HEK293 (cell line): ENCODE data around the gene PLSCR1.
"Not testable (repeated sequence)": the region's sequence is repeated elsewhere in the genome, so short reads cannot be mapped to it uniquely, and the experiment has no call there.

Source experiments
- CTCF ChIA-PET: fragments of 350-600 bp; formaldehyde crosslinking; extraction: SDS; loops from one replicate; lab custom pipeline; 2021; ENCODE audit warnings: antibody characterized with exemption; lab: Yijun Ruan, JAX
- POLR2A ChIA-PET: fragments of 300-600 bp; formaldehyde crosslinking; extraction: SDS; loops from one replicate; lab custom pipeline; 2020; ENCODE audit warnings: antibody characterized with exemption, inconsistent platforms; lab: Yijun Ruan, JAX
- H3K27ac ChIP-seq: fragments of 200-500 bp; sonication (Bioruptor generic); 2 replicates; pipeline ENCODE4 v1.5.1; 2014; ENCODE audit warnings: low read depth, low read length, control low read depth, inconsistent platforms; ENCODE audit errors: extremely low read depth
- H3K36me3 ChIP-seq, 2 experiments: fragments of 200-500 bp in 1 of 2; sonication (Bioruptor generic) in 1 of 2; 1 replicate in 1 of 2; 2 replicates in 1 of 2; pipeline ENCODE4 v1.5.1; 2014 to 2017; ENCODE audit warnings: inconsistent platforms in 2 of 2, low read length in 2 of 2; ENCODE audit not compliant: control insufficient read depth in 2 of 2, insufficient read depth in 1 of 2
- H3K4me1 ChIP-seq: fragments of 200-500 bp; sonication (Bioruptor generic); 2 replicates; pipeline ENCODE4 v1.5.1; 2014; ENCODE audit warnings: mild to moderate bottlenecking, low read length, inconsistent platforms; ENCODE audit not compliant: control insufficient read depth, insufficient read depth
- H3K4me3 ChIP-seq: 2 replicates; pipeline ENCODE4 v1.5.1; 2011; ENCODE audit warnings: low read depth, mild to moderate bottlenecking, control low read depth, low read length, moderate library complexity
- H3K9me3 ChIP-seq: fragments of 200-500 bp; sonication (Bioruptor generic); 2 replicates; pipeline ENCODE4 v1.5.1; 2014; ENCODE audit warnings: low read depth, low read length, inconsistent platforms; ENCODE audit not compliant: control insufficient read depth, insufficient read depth
- GLIS2 ChIP-seq: fragments of 450-650 bp; formaldehyde crosslinking; IDR thresholded peaks from 2 replicates; pipeline ENCODE4 v1.5.1; 2016; ENCODE audit warnings: missing biosample characterization, missing genetic modification characterization
- ZEB2 ChIP-seq: fragments of 450-650 bp; formaldehyde crosslinking; IDR thresholded peaks from 2 replicates; pipeline ENCODE4 v1.5.1; 2016; ENCODE audit warnings: missing biosample characterization, missing genetic modification characterization
- ZFP37 ChIP-seq: fragments of 450-650 bp; formaldehyde crosslinking; IDR thresholded peaks from 2 replicates; pipeline ENCODE4 v1.5.1; 2016; ENCODE audit warnings: missing biosample characterization, missing genetic modification characterization
- ZIC2 ChIP-seq: fragments of 450-650 bp; formaldehyde crosslinking; IDR thresholded peaks from 2 replicates; pipeline ENCODE4 v1.5.1; 2016; ENCODE audit warnings: missing biosample characterization, missing genetic modification characterization
- ZNF2 ChIP-seq: fragments of 450-650 bp; formaldehyde crosslinking; IDR thresholded peaks from 2 replicates; pipeline ENCODE4 v1.5.1; 2016; ENCODE audit warnings: missing biosample characterization, missing genetic modification characterization
- ZNF202 ChIP-seq: fragments of 450-650 bp; formaldehyde crosslinking; IDR thresholded peaks from 2 replicates; pipeline ENCODE4 v1.5.1; 2016; ENCODE audit warnings: missing biosample characterization, missing genetic modification characterization, borderline replicate concordance
- ZNF292 ChIP-seq: fragments of 450-650 bp; formaldehyde crosslinking; IDR thresholded peaks from 2 replicates; pipeline ENCODE4 v1.5.1; 2016; ENCODE audit warnings: low read depth, missing biosample characterization, missing genetic modification characterization, borderline replicate concordance
- ZNF37A ChIP-seq: fragments of 450-650 bp; IDR thresholded peaks from 2 replicates; pipeline ENCODE4 v1.5.1; 2018; ENCODE audit warnings: missing biosample characterization, missing genetic modification characterization
- ZNF549 ChIP-seq: fragments of 450-650 bp; IDR thresholded peaks from 2 replicates; pipeline ENCODE4 v1.5.1; 2018; ENCODE audit warnings: missing biosample characterization, missing genetic modification characterization, mild to moderate bottlenecking, inconsistent platforms, moderate library complexity
- ZNF600 ChIP-seq: fragments of 450-650 bp; formaldehyde crosslinking; IDR thresholded peaks from 2 replicates; pipeline ENCODE4 v1.5.1; 2016; ENCODE audit warnings: missing biosample characterization, missing genetic modification characterization
- ZNF626 ChIP-seq: fragments of 450-650 bp; sonication (Bioruptor Pico); formaldehyde crosslinking; IDR thresholded peaks from 2 replicates; pipeline ENCODE4 v1.5.1; 2018; ENCODE audit warnings: missing biosample characterization, missing genetic modification characterization, inconsistent platforms
- ZNF76 ChIP-seq: fragments of 450-650 bp; formaldehyde crosslinking; IDR thresholded peaks from 2 replicates; pipeline ENCODE4; 2016; ENCODE audit warnings: low read depth, missing biosample characterization, missing genetic modification characterization, borderline replicate concordance
- ZSCAN16 ChIP-seq: fragments of 450-650 bp; formaldehyde crosslinking; IDR thresholded peaks from 2 replicates; pipeline ENCODE4 v1.5.1; 2016; ENCODE audit warnings: missing biosample characterization, missing genetic modification characterization
- TF ChIP-seq, protein P1 (sequence below): fragments of 450-650 bp; formaldehyde crosslinking; IDR thresholded peaks from 2 replicates; pipeline ENCODE4 v1.5.1; 2016; ENCODE audit warnings: missing biosample characterization, missing genetic modification characterization
- TF ChIP-seq, protein P2 (sequence below): fragments of 450-650 bp; formaldehyde crosslinking; IDR thresholded peaks from 2 replicates; pipeline ENCODE4 v1.5.1; 2016; ENCODE audit warnings: missing biosample characterization, missing genetic modification characterization
- TF ChIP-seq, protein P3 (sequence below): fragments of 450-650 bp; formaldehyde crosslinking; IDR thresholded peaks from 2 replicates; pipeline ENCODE4 v1.5.1; 2016; ENCODE audit warnings: missing biosample characterization, missing genetic modification characterization
- TF ChIP-seq, protein P4 (sequence below): fragments of 450-650 bp; formaldehyde crosslinking; IDR thresholded peaks from 2 replicates; pipeline ENCODE4 v1.5.1; 2016; ENCODE audit warnings: missing biosample characterization, missing genetic modification characterization, borderline replicate concordance
- TF ChIP-seq, protein P5 (sequence below): fragments of 450-650 bp; formaldehyde crosslinking; IDR thresholded peaks from 2 replicates; pipeline ENCODE4 v1.5.1; 2016; ENCODE audit warnings: missing biosample characterization, missing genetic modification characterization

PLSCR1 gene

GRCh38 chr3:146523531-146523930 lies 20.9 kb downstream of the PLSCR1 start:
- peaks cover 4 to 18% of the 10 kb centered on the region in 2 experiments; a peak in 2 of 3 replicates for H3K36me3 ChIP-seq
- TF ChIP-seq, protein P1, sequence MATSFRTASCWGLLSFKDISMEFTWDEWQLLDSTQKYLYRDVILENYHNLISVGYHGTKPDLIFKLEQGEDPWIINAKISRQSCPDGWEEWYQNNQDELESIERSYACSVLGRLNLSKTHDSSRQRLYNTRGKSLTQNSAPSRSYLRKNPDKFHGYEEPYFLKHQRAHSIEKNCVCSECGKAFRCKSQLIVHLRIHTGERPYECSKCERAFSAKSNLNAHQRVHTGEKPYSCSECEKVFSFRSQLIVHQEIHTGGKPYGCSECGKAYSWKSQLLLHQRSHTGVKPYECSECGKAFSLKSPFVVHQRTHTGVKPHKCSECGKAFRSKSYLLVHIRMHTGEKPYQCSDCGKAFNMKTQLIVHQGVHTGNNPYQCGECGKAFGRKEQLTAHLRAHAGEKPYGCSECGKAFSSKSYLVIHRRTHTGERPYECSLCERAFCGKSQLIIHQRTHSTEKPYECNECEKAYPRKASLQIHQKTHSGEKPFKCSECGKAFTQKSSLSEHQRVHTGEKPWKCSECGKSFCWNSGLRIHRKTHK = no peak
- no peak for TF ChIP-seq ZIC2 (tag by site-specific recombination)
- TF ChIP-seq, protein P2, sequence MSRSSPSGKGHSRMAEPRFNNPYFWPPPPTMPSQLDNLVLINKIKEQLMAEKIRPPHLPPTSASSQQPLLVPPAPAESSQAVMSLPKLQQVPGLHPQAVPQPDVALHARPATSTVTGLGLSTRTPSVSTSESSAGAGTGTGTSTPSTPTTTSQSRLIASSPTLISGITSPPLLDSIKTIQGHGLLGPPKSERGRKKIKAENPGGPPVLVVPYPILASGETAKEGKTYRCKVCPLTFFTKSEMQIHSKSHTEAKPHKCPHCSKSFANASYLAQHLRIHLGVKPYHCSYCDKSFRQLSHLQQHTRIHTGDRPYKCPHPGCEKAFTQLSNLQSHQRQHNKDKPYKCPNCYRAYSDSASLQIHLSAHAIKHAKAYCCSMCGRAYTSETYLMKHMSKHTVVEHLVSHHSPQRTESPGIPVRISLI (tag by site-specific recombination) = no peak
- H3K27ac ChIP-seq = no peak overlapping the region
- no peak overlapping the region for H3K4me3 ChIP-seq
- CTCF ChIA-PET = no interaction called here
- H3K9me3 ChIP-seq = no peaks in the 10 kb centered on the region
- POLR2A ChIA-PET = no interaction called here
- H3K4me1 ChIP-seq = no peaks in the 10 kb centered on the region

DNA sequence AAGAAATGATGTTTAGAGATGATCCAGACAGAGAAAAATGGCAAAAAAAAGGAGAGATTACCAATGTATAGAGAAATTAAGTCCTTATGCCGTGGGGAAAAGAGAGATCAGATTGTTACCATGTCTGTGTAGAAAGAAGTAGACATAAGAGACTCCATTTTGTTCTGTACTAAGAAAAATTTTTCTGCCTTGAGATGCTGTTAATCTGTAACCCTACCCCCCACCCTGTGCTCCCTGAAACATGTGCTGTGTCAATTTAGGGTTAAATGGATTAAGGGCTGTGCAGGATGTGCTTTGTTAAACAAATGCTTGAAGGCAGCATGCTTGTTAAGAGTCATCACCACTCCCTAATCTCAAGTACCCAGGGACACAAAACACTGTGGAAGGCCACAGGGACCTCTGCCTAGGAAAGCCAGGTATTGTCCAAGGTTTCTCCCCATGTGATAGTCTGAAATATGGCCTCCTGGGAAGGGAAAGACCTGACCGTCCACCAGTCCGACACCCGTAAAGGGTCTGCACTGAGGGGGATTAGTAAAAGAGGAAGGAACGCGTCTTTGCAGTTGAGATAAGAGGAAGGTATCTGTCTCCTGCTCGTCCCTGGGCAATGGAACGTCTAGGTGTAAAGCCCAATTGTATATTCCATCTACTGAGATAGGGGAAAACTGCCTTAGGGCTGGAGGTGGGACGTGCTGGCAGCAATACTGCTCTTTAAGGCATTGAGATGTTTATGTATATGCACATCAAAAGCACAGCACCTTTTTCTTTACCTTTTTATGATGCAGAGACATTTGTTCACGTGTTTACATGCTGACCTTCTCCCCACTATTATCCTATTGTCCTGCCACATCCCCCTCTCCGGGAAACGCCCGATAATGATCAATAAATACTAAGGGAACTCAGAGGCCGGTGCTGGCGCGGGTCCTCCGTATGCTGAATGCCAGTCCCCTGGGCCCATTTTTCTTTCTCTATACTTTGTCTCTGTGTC lies 21.9 kb downstream of the PLSCR1 start:
- H3K4me3 ChIP-seq, H3K9me3 ChIP-seq, H3K4me1 ChIP-seq, POLR2A ChIA-PET, H3K27ac ChIP-seq, CTCF ChIA-PET: not testable (repeated sequence)
- H3K36me3 ChIP-seq = peaks cover 4 to 12% of the 10 kb centered on the region in 2 experiments; a peak in 2 of 3 replicates

- POLR2A ChIA-PET = no interaction called here
- peaks cover 4 to 15% of the 10 kb centered on the region in 2 experiments; a peak in 2 of 3 replicates for H3K36me3 ChIP-seq
- CTCF ChIA-PET = no interaction called here
- no peak for TF ChIP-seq ZNF76 (tag by site-specific recombination)
- TF ChIP-seq, protein P3, sequence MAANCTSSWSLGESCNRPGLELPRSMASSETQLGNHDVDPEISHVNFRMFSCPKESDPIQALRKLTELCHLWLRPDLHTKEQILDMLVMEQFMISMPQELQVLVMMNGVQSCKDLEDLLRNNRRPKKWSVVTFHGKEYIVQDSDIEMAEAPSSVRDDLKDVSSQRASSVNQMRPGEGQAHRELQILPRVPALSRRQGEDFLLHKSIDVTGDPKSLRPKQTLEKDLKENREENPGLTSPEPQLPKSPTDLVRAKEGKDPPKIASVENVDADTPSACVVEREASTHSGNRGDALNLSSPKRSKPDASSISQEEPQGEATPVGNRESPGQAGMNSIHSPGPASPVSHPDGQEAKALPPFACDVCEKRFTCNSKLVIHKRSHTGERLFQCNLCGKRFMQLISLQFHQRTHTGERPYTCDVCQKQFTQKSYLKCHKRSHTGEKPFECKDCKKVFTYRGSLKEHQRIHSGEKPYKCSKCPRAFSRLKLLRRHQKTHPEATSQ (tag by site-specific recombination) = no peak
- no peak for TF ChIP-seq GLIS2 (tag by site-specific recombination)
- no peak for TF ChIP-seq ZNF292 (tag by site-specific recombination)
- TF ChIP-seq, protein P4, sequence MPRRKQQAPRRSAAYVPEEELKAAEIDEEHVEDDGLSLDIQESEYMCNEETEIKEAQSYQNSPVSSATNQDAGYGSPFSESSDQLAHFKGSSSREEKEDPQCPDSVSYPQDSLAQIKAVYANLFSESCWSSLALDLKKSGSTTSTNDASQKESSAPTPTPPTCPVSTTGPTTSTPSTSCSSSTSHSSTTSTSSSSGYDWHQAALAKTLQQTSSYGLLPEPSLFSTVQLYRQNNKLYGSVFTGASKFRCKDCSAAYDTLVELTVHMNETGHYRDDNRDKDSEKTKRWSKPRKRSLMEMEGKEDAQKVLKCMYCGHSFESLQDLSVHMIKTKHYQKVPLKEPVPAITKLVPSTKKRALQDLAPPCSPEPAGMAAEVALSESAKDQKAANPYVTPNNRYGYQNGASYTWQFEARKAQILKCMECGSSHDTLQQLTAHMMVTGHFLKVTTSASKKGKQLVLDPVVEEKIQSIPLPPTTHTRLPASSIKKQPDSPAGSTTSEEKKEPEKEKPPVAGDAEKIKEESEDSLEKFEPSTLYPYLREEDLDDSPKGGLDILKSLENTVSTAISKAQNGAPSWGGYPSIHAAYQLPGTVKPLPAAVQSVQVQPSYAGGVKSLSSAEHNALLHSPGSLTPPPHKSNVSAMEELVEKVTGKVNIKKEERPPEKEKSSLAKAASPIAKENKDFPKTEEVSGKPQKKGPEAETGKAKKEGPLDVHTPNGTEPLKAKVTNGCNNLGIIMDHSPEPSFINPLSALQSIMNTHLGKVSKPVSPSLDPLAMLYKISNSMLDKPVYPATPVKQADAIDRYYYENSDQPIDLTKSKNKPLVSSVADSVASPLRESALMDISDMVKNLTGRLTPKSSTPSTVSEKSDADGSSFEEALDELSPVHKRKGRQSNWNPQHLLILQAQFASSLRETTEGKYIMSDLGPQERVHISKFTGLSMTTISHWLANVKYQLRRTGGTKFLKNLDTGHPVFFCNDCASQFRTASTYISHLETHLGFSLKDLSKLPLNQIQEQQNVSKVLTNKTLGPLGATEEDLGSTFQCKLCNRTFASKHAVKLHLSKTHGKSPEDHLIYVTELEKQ (tag by site-specific recombination) = no peak
- TF ChIP-seq ZNF37A (tag by site-specific recombination) = no peak
- no peak for TF ChIP-seq ZNF2 (tag by site-specific recombination)
- TF ChIP-seq ZEB2 (tag by site-specific recombination) = no peak
- no peak for TF ChIP-seq ZNF549 (tag by site-specific recombination)
- TF ChIP-seq, protein P5, sequence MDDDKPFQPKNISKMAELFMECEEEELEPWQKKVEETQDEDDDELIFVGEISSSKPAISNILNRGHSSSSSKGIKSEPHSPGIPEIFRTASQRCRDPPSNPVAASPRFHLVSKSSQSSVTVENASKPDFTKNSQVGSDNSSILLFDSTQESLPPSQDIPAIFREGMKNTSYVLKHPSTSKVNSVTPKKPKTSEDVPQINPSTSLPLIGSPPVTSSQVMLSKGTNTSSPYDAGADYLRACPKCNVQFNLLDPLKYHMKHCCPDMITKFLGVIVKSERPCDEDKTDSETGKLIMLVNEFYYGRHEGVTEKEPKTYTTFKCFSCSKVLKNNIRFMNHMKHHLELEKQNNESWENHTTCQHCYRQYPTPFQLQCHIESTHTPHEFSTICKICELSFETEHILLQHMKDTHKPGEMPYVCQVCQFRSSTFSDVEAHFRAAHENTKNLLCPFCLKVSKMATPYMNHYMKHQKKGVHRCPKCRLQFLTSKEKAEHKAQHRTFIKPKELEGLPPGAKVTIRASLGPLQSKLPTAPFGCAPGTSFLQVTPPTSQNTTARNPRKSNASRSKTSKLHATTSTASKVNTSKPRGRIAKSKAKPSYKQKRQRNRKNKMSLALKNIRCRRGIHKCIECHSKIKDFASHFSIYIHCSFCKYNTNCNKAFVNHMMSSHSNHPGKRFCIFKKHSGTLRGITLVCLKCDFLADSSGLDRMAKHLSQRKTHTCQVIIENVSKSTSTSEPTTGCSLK (tag by site-specific recombination) = no peak
- TF ChIP-seq ZNF626 (tag by site-specific recombination) = no peak
- TF ChIP-seq ZNF202 (tag by site-specific recombination) = no peak
- TF ChIP-seq ZNF600 (tag by site-specific recombination) = no peak
- TF ChIP-seq ZSCAN16 (tag by site-specific recombination) = no peak
- TF ChIP-seq ZFP37 (tag by site-specific recombination) = no peak
Observed at GRCh38 chr3:146521394-146521793, 23.0 kb downstream of the PLSCR1 start.

More at GRCh38 chr3:146521394-146521793, 23.0 kb downstream of the PLSCR1 start:
- Histone ChIP-seq H3K4me3 (no peak overlapping the region), H3K9me3 (no peaks in the 10 kb centered on the region), H3K27ac (no peak overlapping the region), H3K4me1 (no peaks in the 10 kb centered on the region)
